GM23248 (cell line): ENCODE data around the gene CALML6. TPM values are rescaled to one million over a fixed set of nuclear protein-coding genes. Genes with fewer than 3 reads are reported as not detected.

Source experiments
- DNase-seq: peaks from one replicate; pipeline ENCODE4 v3.0.0-alpha.2; 2015
- H2AFZ ChIP-seq: fragments of 200-600 bp; sonication (generic); 2 replicates; pipeline ENCODE4 v1.6.1; 2016; ENCODE audit warnings: antibody characterized with exemption
- H3F3A ChIP-seq: fragments of 200-600 bp; sonication (generic); 2 replicates; pipeline ENCODE4 v1.6.1; 2016; ENCODE audit warnings: mild to moderate bottlenecking, antibody characterized with exemption, mixed run types; ENCODE audit not compliant: insufficient read depth
- H3K27ac ChIP-seq: fragments of 200-600 bp; sonication (generic); 2 replicates; pipeline ENCODE4 v1.5.1; 2016; ENCODE audit warnings: mild to moderate bottlenecking
- H3K27me3 ChIP-seq: fragments of 200-600 bp; sonication (generic); replicated peaks from 2 replicates; pipeline ENCODE4 v1.6.1; 2016; ENCODE audit warnings: mild to moderate bottlenecking; ENCODE audit not compliant: insufficient read depth
- H3K36me3 ChIP-seq: fragments of 200-600 bp; sonication (generic); 2 replicates; pipeline ENCODE4 v1.6.1; 2016; ENCODE audit warnings: low read depth, mild to moderate bottlenecking
- H3K4me1 ChIP-seq: fragments of 200-600 bp; sonication (generic); 2 replicates; pipeline ENCODE4 v1.6.1; 2016; ENCODE audit warnings: mild to moderate bottlenecking; ENCODE audit not compliant: insufficient read depth
- H3K4me2 ChIP-seq: fragments of 200-600 bp; sonication (generic); one replicate; pipeline ENCODE4 v1.6.1; 2016; ENCODE audit warnings: mild to moderate bottlenecking; ENCODE audit not compliant: unreplicated experiment
- H3K4me3 ChIP-seq: fragments of 200-600 bp; sonication (generic); 2 replicates; pipeline ENCODE4 v1.5.1; 2016; ENCODE audit warnings: mild to moderate bottlenecking
- H3K79me2 ChIP-seq: fragments of 200-600 bp; sonication (generic); 2 replicates; pipeline ENCODE4 v1.6.1; 2016; ENCODE audit warnings: mild to moderate bottlenecking; ENCODE audit not compliant: insufficient read depth
- H3K9ac ChIP-seq: fragments of 200-600 bp; sonication (generic); 2 replicates; pipeline ENCODE4 v1.6.1; 2016; ENCODE audit warnings: mild to moderate bottlenecking
- H3K9me2 ChIP-seq: fragments of 200-600 bp; sonication (generic); 2 replicates; pipeline ENCODE4 v1.6.1; 2016; ENCODE audit warnings: mixed run types, mild to moderate bottlenecking, moderate library complexity; ENCODE audit not compliant: insufficient read depth
- H3K9me3 ChIP-seq: fragments of 200-600 bp; sonication (generic); one replicate; pipeline ENCODE4 v1.6.1; 2017; ENCODE audit warnings: low read depth
- H4K20me1 ChIP-seq: fragments of 200-600 bp; sonication (generic); 2 replicates; pipeline ENCODE4 v1.6.0; 2016; ENCODE audit not compliant: insufficient read depth
- EZH2 ChIP-seq: fragments of 200-600 bp; sonication (generic); IDR thresholded peaks from 2 replicates; pipeline ENCODE4 v1.6.1; 2018; ENCODE audit warnings: antibody characterized with exemption, mild to moderate bottlenecking; ENCODE audit not compliant: insufficient read depth, poor library complexity, severe bottlenecking
- EZH2phosphoT487 ChIP-seq: fragments of 200-600 bp; sonication (generic); IDR thresholded peaks from 2 replicates; pipeline ENCODE4 v1.6.1; 2018; ENCODE audit warnings: antibody characterized with exemption, moderate library complexity, mild to moderate bottlenecking, low read depth; ENCODE audit not compliant: insufficient read depth
- WGBS, 2 experiments: methylation state at CpG; one replicate each; pipeline ENCODE4 v1.1.6; 2015 to 2017; ENCODE audit warnings: low lambda C conversion rate in 2 of 2, low coverage in 1 of 2; ENCODE audit errors: missing lambda C conversion rate in 2 of 2; 5-methylcytosine and 5-hydroxymethylcytosine counted together
- in situ Hi-C: fragments of 300-500 bp; cut with MboI; formaldehyde crosslinking; loops from 2 replicates; pipeline ENCODE4 v1.15.0; 2020
- polyA plus RNA-seq: library from polyadenylated mRNA; unstranded; fragments of >200 nt; fragmentation: Nextera tagmentation; extraction: Ambion mirVana; gene quantifications from 2 replicates; pipeline ENCODE4 v1.2.1, GENCODE V29; 2016
- total RNA-seq: library from RNA; depleted of rRNA; stranded (reverse); fragments of >200 nt; shearing (Covaris generic); gene quantifications from 2 replicates; pipeline ENCODE4 v1.2.3, GENCODE V29; 2014

The CALML6 gene
- total and polyA plus RNA-seq, 2 experiments from 2014 or later: 0.11 TPM; not detected in 1

DNA sequence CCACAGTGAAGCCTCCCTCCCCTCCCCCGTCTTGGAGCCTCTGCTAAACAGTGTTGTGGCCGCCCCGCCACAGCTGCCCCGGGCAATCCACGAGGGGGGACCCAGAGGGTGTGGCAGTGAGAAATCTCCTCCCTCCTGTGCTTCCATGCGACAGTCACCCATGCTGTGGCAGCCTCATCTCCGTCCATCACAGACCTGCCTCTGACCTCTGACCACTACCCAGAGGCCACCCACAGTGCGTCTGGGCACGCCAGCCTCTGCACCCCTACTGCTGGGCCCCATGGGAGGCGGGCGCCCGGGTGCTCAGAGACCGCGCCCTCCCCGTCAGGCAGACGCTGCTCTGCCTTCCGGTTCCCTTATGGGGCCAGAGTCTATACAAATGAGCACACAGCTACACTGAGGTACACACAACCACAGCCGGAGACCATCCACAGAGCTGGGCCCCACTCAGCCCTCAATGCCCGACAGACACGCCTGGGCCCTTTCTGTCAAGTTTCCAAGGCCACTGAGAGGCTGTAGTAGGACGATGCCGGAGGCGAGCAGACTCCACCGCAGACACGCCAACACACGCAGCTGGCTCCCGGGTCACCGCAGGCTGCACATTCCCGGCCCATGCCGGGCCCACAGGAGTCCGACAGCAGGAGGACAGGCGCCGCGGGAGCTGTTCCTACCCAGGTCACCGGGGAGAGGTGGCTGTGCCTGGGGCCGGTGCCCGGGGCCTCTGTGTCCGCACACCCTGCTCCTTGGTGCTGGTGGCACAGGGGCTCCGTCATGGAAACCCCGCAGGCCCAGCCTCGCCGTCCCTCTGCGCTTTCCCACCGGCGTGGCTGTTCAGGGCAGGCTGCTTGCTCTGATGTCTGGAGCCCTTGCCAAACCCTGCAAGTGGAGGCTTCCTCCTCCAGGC is 27.9 kb downstream of the CALML6 start:
- Histone ChIP-seq H3K36me3 (no peaks in the 10 kb centered on the region), H3K9ac (no peak overlapping the region), H3K9me2 (no peaks in the 10 kb centered on the region), H3K4me2 (no peak overlapping the region), H3F3A (no peaks in the 10 kb centered on the region), H4K20me1 (no peaks in the 10 kb centered on the region), H3K4me1 (no peaks in the 10 kb centered on the region), H3K79me2 (no peaks in the 10 kb centered on the region), H3K4me3 (no peak overlapping the region), H3K27ac (no peak overlapping the region), H2AFZ (no peak overlapping the region), H3K9me3 (no peaks in the 10 kb centered on the region), H3K27me3 (no peaks in the 10 kb centered on the region)
- TF ChIP-seq EZH2phosphoT487 (no peak), EZH2 (no peak)
- in situ Hi-C loops: no loop called here
- WGBS, 2 experiments: 58 to 60% methylated on average over 41 to 45 of the region's 45 CpGs
- no peak for DNase-seq

DNA sequence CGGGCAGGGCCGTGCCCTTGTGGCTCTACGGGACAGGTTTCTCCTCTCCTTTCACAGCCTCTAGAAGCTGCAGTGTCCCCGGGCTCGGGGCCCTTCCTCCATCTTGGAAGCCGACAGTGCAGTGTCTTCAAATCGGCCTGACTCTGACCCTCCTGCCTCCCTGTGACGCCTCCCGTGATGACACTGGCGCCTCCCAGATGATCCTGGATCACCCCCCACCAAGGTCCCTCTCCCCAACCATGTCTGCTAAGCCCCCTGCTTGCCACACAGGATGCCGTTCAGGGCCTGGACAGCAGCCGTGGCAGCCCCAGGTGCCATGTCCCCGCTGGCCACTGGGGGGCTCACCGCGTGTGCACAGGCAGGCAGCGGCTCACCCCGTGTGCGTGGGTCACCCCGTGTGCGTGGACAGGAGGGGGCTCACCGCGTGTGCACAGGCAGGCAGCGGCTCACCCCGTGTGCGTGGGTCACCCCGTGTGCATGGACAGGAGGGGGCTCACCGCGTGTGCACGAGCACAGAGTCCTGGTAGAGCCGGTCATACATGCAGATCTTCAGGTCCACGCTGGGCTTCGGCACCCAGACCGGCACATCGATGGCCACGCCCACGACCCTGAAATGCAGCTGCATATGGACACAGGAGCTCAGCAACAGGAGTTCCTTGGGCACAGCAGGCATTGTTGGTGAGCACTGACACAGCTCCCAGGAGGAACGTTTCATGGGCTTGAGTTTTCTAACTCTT is 28.9 kb downstream of the CALML6 start:
- Histone ChIP-seq H4K20me1 (no peaks in the 10 kb centered on the region), H3K4me2 (peak overlapping the region; percentile 26), H3K9me2 (no peaks in the 10 kb centered on the region), H3K79me2 (no peaks in the 10 kb centered on the region), H2AFZ (no peak overlapping the region; the same call in 1 of the 2 replicates), H3K9me3 (no peaks in the 10 kb centered on the region), H3K27ac (no peak overlapping the region), H3F3A (no peaks in the 10 kb centered on the region), H3K9ac (no peak overlapping the region), H3K27me3 (no peaks in the 10 kb centered on the region), H3K36me3 (no peaks in the 10 kb centered on the region), H3K4me1 (no peaks in the 10 kb centered on the region), H3K4me3 (no peak overlapping the region)
- DNase-seq: peak; percentile 60
- 15 to 16% methylated on average over 33 to 34 of the region's 37 CpGs for WGBS, 2 experiments
- TF ChIP-seq EZH2phosphoT487 (no peak), EZH2 (no peak)
- in situ Hi-C loops: no loop called here

GRCh38 chr1:1945782-1946393 is 30.8 kb downstream of the CALML6 start:
- H2AFZ ChIP-seq: no peak overlapping the region
- peaks cover 17% of the 10 kb centered on the region; the same call in 1 of the 2 replicates for H3K27me3 ChIP-seq
- no peak overlapping the region for H3K27ac ChIP-seq
- in situ Hi-C loops: no loop called here
- no peak overlapping the region for H3K4me3 ChIP-seq
- H3K4me2 ChIP-seq: no peak overlapping the region
- no peaks in the 10 kb centered on the region for H3K36me3 ChIP-seq
- no peaks in the 10 kb centered on the region for H3F3A ChIP-seq
- WGBS, 2 experiments: 67 to 72% methylated on average over 28 to 29 of the region's 29 CpGs
- no peaks in the 10 kb centered on the region for H3K79me2 ChIP-seq
- no peaks in the 10 kb centered on the region for H3K9me2 ChIP-seq
- no peak for DNase-seq
- H3K9ac ChIP-seq: no peak overlapping the region
- no peaks in the 10 kb centered on the region for H3K9me3 ChIP-seq
- no peaks in the 10 kb centered on the region for H4K20me1 ChIP-seq
- no peaks in the 10 kb centered on the region for H3K4me1 ChIP-seq
- TF ChIP-seq EZH2phosphoT487 (no peak), EZH2 (no peak)

DNA sequence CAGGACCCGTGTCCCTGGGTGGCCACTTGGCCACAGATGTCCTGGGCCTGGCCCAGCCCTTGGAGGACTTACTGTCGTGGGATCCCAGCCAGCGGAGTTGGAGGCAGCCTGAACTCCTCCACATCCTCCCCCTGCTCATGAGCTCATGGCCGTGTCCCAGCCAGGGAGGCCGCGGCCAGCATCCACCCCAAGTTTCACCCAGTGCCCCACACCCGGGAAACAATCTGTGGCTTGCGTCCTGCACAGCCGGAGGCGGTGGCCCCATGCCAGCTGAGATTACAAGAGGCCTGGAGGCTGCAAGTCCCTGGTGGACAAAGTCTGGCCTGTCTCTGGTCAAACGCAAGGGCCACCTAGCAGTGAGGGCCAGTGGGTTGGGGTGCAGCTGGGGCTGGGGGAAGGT is 31.5 kb downstream of the CALML6 start:
- Histone ChIP-seq H3K9me3 (no peaks in the 10 kb centered on the region), H3K4me3 (no peak overlapping the region), H3K27ac (no peak overlapping the region), H3K79me2 (no peaks in the 10 kb centered on the region), H3K9ac (no peak overlapping the region), H2AFZ (no peak overlapping the region), H3F3A (no peaks in the 10 kb centered on the region), H4K20me1 (no peaks in the 10 kb centered on the region), H3K4me1 (no peaks in the 10 kb centered on the region), H3K36me3 (no peaks in the 10 kb centered on the region), H3K4me2 (no peak overlapping the region), H3K27me3 (peaks cover 23% of the 10 kb centered on the region; the same call in 1 of the 2 replicates), H3K9me2 (no peaks in the 10 kb centered on the region)
- peak; percentile 38 for DNase-seq
- in situ Hi-C loops: no loop called here
- WGBS, 2 experiments: 1 to 8% methylated on average over 11 of the region's 11 CpGs
- no peak for TF ChIP-seq EZH2phosphoT487
